CD14-positive monocyte (primary cell): ENCODE results near the gene SZT2. TPM values are rescaled to one million over a fixed set of nuclear protein-coding genes. Genes with fewer than 3 reads are reported as not detected.

Experiments used
- DNase-seq, 3 donors: peaks; one replicate each; pipeline ENCODE4 v3.0.0-alpha.2; 2011 to 2022
- H2AFZ ChIP-seq: 2 replicates; pipeline ENCODE4 v1.6.0; 2012; ENCODE audit warnings: mild to moderate bottlenecking, low read depth, low read length, inconsistent platforms; ENCODE audit not compliant: insufficient read depth, poor library complexity, severe bottlenecking
- H3K27ac ChIP-seq, 2 donors: 1 replicate in 1 of 2; 2 replicates in 1 of 2; pipeline ENCODE4 v1.5.1; 2012 to 2013; ENCODE audit warnings: low read length in 2 of 2, control low read depth in 1 of 2, inconsistent platforms in 1 of 2, low read depth in 1 of 2, mild to moderate bottlenecking in 1 of 2
- H3K27me3 ChIP-seq, 2 donors: one replicate each; pipeline versions ENCODE4 v1.6.0 to v1.6.1; 2011 to 2013; ENCODE audit warnings: low read length in 2 of 2; ENCODE audit not compliant: control insufficient read depth in 2 of 2, insufficient read depth in 2 of 2
- H3K36me3 ChIP-seq, 2 donors: replicated peaks in 1 of 2; 1 replicate in 1 of 2; 2 replicates in 1 of 2; pipeline versions ENCODE4 v1.5.1 to v1.6.1; 2012 to 2013; ENCODE audit warnings: low read length in 2 of 2, control low read depth in 1 of 2, inconsistent platforms in 1 of 2, mild to moderate bottlenecking in 1 of 2; ENCODE audit not compliant: insufficient read depth in 2 of 2, control insufficient read depth in 1 of 2
- H3K4me1 ChIP-seq, 2 donors: 1 replicate in 1 of 2; 2 replicates in 1 of 2; pipeline versions ENCODE4 v1.5.1 to v1.6.1; 2012 to 2013; ENCODE audit warnings: low read length in 2 of 2, control low read depth in 1 of 2, inconsistent platforms in 1 of 2, mild to moderate bottlenecking in 1 of 2, moderate library complexity in 1 of 2; ENCODE audit not compliant: insufficient read depth in 2 of 2, control insufficient read depth in 1 of 2
- H3K4me2 ChIP-seq: replicated peaks from 2 replicates; pipeline ENCODE3; 2012; ENCODE audit warnings: low read length, moderate library complexity, mild to moderate bottlenecking; ENCODE audit not compliant: poor library complexity, severe bottlenecking; ENCODE audit errors: extremely low read depth
- H3K4me3 ChIP-seq, 3 experiments: fragments of 200-600 bp in 1 of 3; sonication (generic) in 1 of 3; replicated peaks in 1 of 3; 1 replicate in 2 of 3; 2 replicates in 1 of 3; pipeline ENCODE4 v1.5.1; 2011 to 2013; ENCODE audit warnings: low read length in 3 of 3, mild to moderate bottlenecking in 3 of 3, control low read depth in 2 of 3, low read depth in 2 of 3, inconsistent platforms in 1 of 3, moderate library complexity in 1 of 3
- H3K79me2 ChIP-seq: 2 replicates; pipeline ENCODE4 v1.6.0; 2012; ENCODE audit warnings: mild to moderate bottlenecking, control low read depth, inconsistent platforms, low read length, moderate library complexity; ENCODE audit not compliant: insufficient read depth
- H3K9ac ChIP-seq: 2 replicates; pipeline ENCODE4 v1.6.0; 2017; ENCODE audit warnings: low read length, mild to moderate bottlenecking; ENCODE audit not compliant: insufficient read depth, poor library complexity, severe bottlenecking
- H3K9me3 ChIP-seq, 2 donors: replicated peaks in 1 of 2; 1 replicate in 1 of 2; 2 replicates in 1 of 2; pipeline versions ENCODE4 v1.5.1 to v1.6.1; 2012 to 2013; ENCODE audit warnings: low read length in 2 of 2, control low read depth in 1 of 2; ENCODE audit not compliant: control insufficient read depth in 1 of 2, insufficient read depth in 1 of 2
- H4K20me1 ChIP-seq: 2 replicates; pipeline ENCODE4 v1.6.0; 2012; ENCODE audit warnings: mild to moderate bottlenecking, low read length, control low read depth, moderate library complexity; ENCODE audit not compliant: insufficient read depth
- H3K27ac Mint-ChIP-seq, 7 donors: one replicate each; pipeline ENCODE4 v1.8.0; 2020; ENCODE audit warnings: mild to moderate bottlenecking in 7 of 7, mixed read lengths in 7 of 7, moderate library complexity in 6 of 7, inconsistent platforms in 2 of 7
- H3K27me3 Mint-ChIP-seq, 3 donors: one replicate each; pipeline ENCODE4 v1.8.0; 2021 to 2022; ENCODE audit warnings: low read depth in 3 of 3, mild to moderate bottlenecking in 3 of 3, mixed read lengths in 3 of 3, moderate library complexity in 3 of 3, inconsistent platforms in 1 of 3
- H3K36me3 Mint-ChIP-seq, 2 donors: one replicate each; pipeline ENCODE4 v1.8.0; 2020; ENCODE audit warnings: mixed read lengths in 2 of 2, inconsistent platforms in 1 of 2, mild to moderate bottlenecking in 1 of 2
- H3K4me1 Mint-ChIP-seq: one replicate; pipeline ENCODE4 v1.8.0; 2020; ENCODE audit warnings: mild to moderate bottlenecking, mixed read lengths
- H3K4me3 Mint-ChIP-seq, 2 donors: one replicate each; pipeline ENCODE4 v1.8.0; 2020; ENCODE audit warnings: mild to moderate bottlenecking in 2 of 2, mixed read lengths in 2 of 2, moderate library complexity in 1 of 2
- H3K9me3 Mint-ChIP-seq, 7 donors: one replicate each; pipeline ENCODE4 v1.8.0; 2020 to 2022; ENCODE audit warnings: mixed read lengths in 7 of 7, mild to moderate bottlenecking in 6 of 7, moderate library complexity in 6 of 7, inconsistent platforms in 2 of 7
- CTCF ChIP-seq: fragments of 200-600 bp; IDR thresholded peaks from one replicate; pipeline ENCODE4 v1.8.0; 2022; ENCODE audit warnings: antibody characterized with exemption, mild to moderate bottlenecking
- WGBS: methylation state at CpG from one replicate; pipeline ENCODE4 v1.1.5; 2013; ENCODE audit warnings: missing lambda C conversion rate; ENCODE audit not compliant: insufficient coverage; 5-methylcytosine and 5-hydroxymethylcytosine counted together
- intact Hi-C, 2 donors: fragments of 100-400 bp; cut with micrococcal nuclease; formaldehyde crosslinking; loops; one replicate each; pipeline versions ENCODE4 v1.15.0 to v1.15.1; 2023
- polyA plus RNA-seq, 3 donors: library from polyadenylated mRNA; depleted of rRNA in 1 of 3; unstranded in 2 of 3; stranded (reverse) in 1 of 3; fragments of 300-500 nt in 2 of 3; fragments of >200 nt in 1 of 3; fragmentation: Illumina TruSeq in 2 of 3; gene quantifications; 1 replicate in 2 of 3; 2 replicates in 1 of 3; pipeline ENCODE4 v1.2.3, GENCODE V29; 2012 to 2021

SZT2 gene
- polyA plus RNA-seq, 3 donors, result 2.4 to 29.9 (median 2.6) TPM

- H3K4me2 ChIP-seq, result no peak overlapping the region
- Mint-ChIP-seq H3K9me3 (peaks cover 0 to 2% (median 0%) of the 10 kb centered on the region in 7 donors), H3K27ac (peak overlapping the region in 3 of 7 donors; percentile 49 to 59 (median 55)), H3K4me1 (no peaks in the 10 kb centered on the region), H3K4me3 (no peak overlapping the region), H3K36me3 (peaks cover 92 to 93% of the 10 kb centered on the region in 2 donors), H3K27me3 (peaks cover 0 to 3% (median 3%) of the 10 kb centered on the region in 3 donors)
- H3K4me3 ChIP-seq, result no peak overlapping the region
- no peaks in the 10 kb centered on the region for H3K79me2 ChIP-seq
- 100% methylated on average over 4 of the region's 15 CpGs for WGBS
- no peak overlapping the region for H2AFZ ChIP-seq
- no peak for DNase-seq
- no peaks in the 10 kb centered on the region for H3K27me3 ChIP-seq
- no peak overlapping the region for H3K27ac ChIP-seq
- no peaks in the 10 kb centered on the region for H4K20me1 ChIP-seq
- no peaks in the 10 kb centered on the region for H3K9me3 ChIP-seq
- H3K36me3 ChIP-seq, result peaks cover 90 to 100% of the 10 kb centered on the region in 2 donors
- intact Hi-C loops, result no loop called here
- H3K4me1 ChIP-seq, result no peaks in the 10 kb centered on the region
- no peak for TF ChIP-seq CTCF
- H3K9ac ChIP-seq, result no peak overlapping the region
These were observed 51.6 kb downstream of the SZT2 start for GRCh38 chr1:43441166-43441893.

- H4K20me1 ChIP-seq, result no peaks in the 10 kb centered on the region
- no peaks in the 10 kb centered on the region for H3K27me3 ChIP-seq
- H3K36me3 ChIP-seq, result peaks cover 93 to 100% of the 10 kb centered on the region in 2 donors
- H3K9ac ChIP-seq, result no peak overlapping the region
- no peak overlapping the region for H3K27ac ChIP-seq
- no peak overlapping the region for H3K4me2 ChIP-seq
- H2AFZ ChIP-seq, result no peak overlapping the region
- no peaks in the 10 kb centered on the region for H3K4me1 ChIP-seq
- Mint-ChIP-seq H3K27ac (no peak overlapping the region), H3K9me3 (peaks cover 0 to 2% (median 0%) of the 10 kb centered on the region in 7 donors), H3K27me3 (peaks cover 0 to 3% (median 3%) of the 10 kb centered on the region in 3 donors), H3K4me3 (no peak overlapping the region), H3K4me1 (no peaks in the 10 kb centered on the region), H3K36me3 (peaks cover 95 to 96% of the 10 kb centered on the region in 2 donors)
- 96% methylated on average over 9 of the region's 18 CpGs for WGBS
- intact Hi-C loops, result no loop called here
- H3K4me3 ChIP-seq, result no peak overlapping the region
- DNase-seq, result no peak
- TF ChIP-seq CTCF, result no peak
- H3K79me2 ChIP-seq, result no peaks in the 10 kb centered on the region
- no peaks in the 10 kb centered on the region for H3K9me3 ChIP-seq
These were observed 52.4 kb downstream of the SZT2 start for GRCh38 chr1:43441894-43442637.
